A549 (cell line): ENCODE data around the gene WASHC3. TPM values are rescaled to one million over a fixed set of nuclear protein-coding genes. Genes with fewer than 3 reads are reported as not detected.
"Not testable (repeated sequence)": the region's sequence is repeated elsewhere in the genome, so short reads cannot be mapped to it uniquely, and the experiment has no call there.

Source experiments
- ATAC-seq, 2 experiments: fragments of 200-7000 bp in 1 of 2; fragments of >200 bp in 1 of 2; cut with Nextera tagmentation in 1 of 2; cut with Tn5 transposase in 1 of 2; 3 replicates each; pipeline versions ENCODE4 v1.8.0 to v1.9.1; 2018 to 2020; ENCODE audit warnings: mild to moderate bottlenecking in 1 of 2, moderate library complexity in 1 of 2
- CTCF ChIA-PET: fragments of 300-600 bp; sonication (Branson Sonifier 250); formaldehyde crosslinking; extraction: SDS; loops from one replicate; lab custom pipeline; 2021; ENCODE audit warnings: antibody characterized with exemption, inconsistent platforms; lab: Yijun Ruan, JAX
- POLR2A ChIA-PET: fragments of 350-600 bp; formaldehyde crosslinking; extraction: SDS; loops from one replicate; lab custom pipeline; 2021; ENCODE audit warnings: antibody characterized with exemption, inconsistent platforms; lab: Yijun Ruan, JAX
- DNase-seq, 2 experiments: peaks; one replicate each; pipeline versions ENCODE4 v3.0.0 to v3.0.0-alpha.2; 2011 to 2016; ENCODE audit warnings: low read depth in 1 of 2, low spot score in 1 of 2
- FAIRE-seq: peaks from 2 replicates; lab custom pipeline; 2011; peaks lifted over from hg19 to GRCh38; lab: Jason Lieb, UNC
- H3K27ac ChIP-seq, 2 experiments: fragments of >200 bp; sonication (Bioruptor Twin); formaldehyde crosslinking; 3 replicates each; pipeline ENCODE4 v1.5.1; 2016 to 2017
- H3K4me1 ChIP-seq: fragments of >200 bp; sonication (Bioruptor Twin); formaldehyde crosslinking; 3 replicates; pipeline ENCODE4 v1.6.1; 2016
- H3K4me2 ChIP-seq: fragments of >200 bp; sonication (Bioruptor Twin); formaldehyde crosslinking; 3 replicates; pipeline ENCODE4 v1.6.1; 2016
- H3K4me3 ChIP-seq: fragments of >200 bp; sonication (Bioruptor Twin); formaldehyde crosslinking; 3 replicates; pipeline ENCODE4 v1.5.1; 2016
- H3K9me3 ChIP-seq: fragments of >200 bp; sonication (Bioruptor Twin); formaldehyde crosslinking; 3 replicates; pipeline ENCODE4 v1.6.1; 2016
- CBX8 ChIP-seq: fragments of 200-600 bp; sonication (generic); IDR thresholded peaks from 2 replicates; pipeline ENCODE4 v1.6.1; 2016
- CEBPB ChIP-seq, 2 experiments: fragments of >200 bp in 1 of 2; sonication (Bioruptor Twin) in 1 of 2; formaldehyde crosslinking in 1 of 2; IDR thresholded peaks; 2 replicates each; pipeline ENCODE4 v1.6.1; 2012 to 2016
- CHD4 ChIP-seq: fragments of 200-600 bp; sonication (generic); IDR thresholded peaks from 2 replicates; pipeline ENCODE4 v1.6.1; 2016; ENCODE audit warnings: antibody characterized with exemption, mild to moderate bottlenecking, borderline replicate concordance
- HDAC2 ChIP-seq: fragments of 200-600 bp; sonication (generic); IDR thresholded peaks from 2 replicates; pipeline ENCODE4 v1.6.1; 2016
- JUNB ChIP-seq: fragments of >200 bp; sonication (Bioruptor Twin); formaldehyde crosslinking; IDR thresholded peaks from 2 replicates; pipeline ENCODE4 v1.6.1; 2016
- KDM1A ChIP-seq: fragments of 200-600 bp; sonication (generic); IDR thresholded peaks from 2 replicates; pipeline ENCODE4 v1.6.1; 2016; ENCODE audit warnings: low read depth, mild to moderate bottlenecking
- MYC ChIP-seq: IDR thresholded peaks from 2 replicates; pipeline ENCODE4 v1.6.1; 2012; ENCODE audit warnings: mild to moderate bottlenecking, inconsistent platforms, low read length, improper control_type of control experiment, borderline replicate concordance
- NFE2L2 ChIP-seq: fragments of 150-350 bp; conservative IDR thresholded peaks from 2 replicates; pipeline ENCODE4 v1.6.1; 2014; ENCODE audit warnings: low read length
- NPAS2 ChIP-seq: fragments of 250-450 bp; sonication (Bioruptor Pico); IDR thresholded peaks from 2 replicates; pipeline ENCODE4 v1.8.0; 2022; ENCODE audit warnings: mild to moderate bottlenecking, moderate library complexity, borderline replicate concordance
- NR3C1 ChIP-seq: fragments of >200 bp; sonication (Bioruptor Twin); formaldehyde crosslinking; IDR thresholded peaks from 3 replicates; pipeline ENCODE4 v1.6.1; 2017
- RAD21 ChIP-seq, 2 experiments: fragments of >200 bp in 1 of 2; sonication (Bioruptor Twin) in 1 of 2; formaldehyde crosslinking in 1 of 2; IDR thresholded peaks in 1 of 2; conservative IDR thresholded peaks in 1 of 2; 2 replicates in 1 of 2; 3 replicates in 1 of 2; pipeline ENCODE4 v1.6.1; 2012 to 2018; ENCODE audit warnings: inconsistent platforms in 1 of 2
- RCOR1 ChIP-seq: fragments of 150-350 bp; IDR thresholded peaks from 2 replicates; pipeline ENCODE4 v1.6.1; 2014; ENCODE audit warnings: antibody characterized with exemption, low read length, low read depth
- RFX5 ChIP-seq: fragments of 450-650 bp; IDR thresholded peaks from 2 replicates; pipeline ENCODE4 v1.7.1; 2014; ENCODE audit warnings: antibody characterized with exemption, mild to moderate bottlenecking, moderate library complexity
- TFCP2L1 ChIP-seq: fragments of 250-450 bp; sonication (Bioruptor Pico); IDR thresholded peaks from 2 replicates; pipeline ENCODE4 v1.5.0; 2021; ENCODE audit warnings: mild to moderate bottlenecking
- TP53 ChIP-seq: fragments of 250-450 bp; sonication (Bioruptor Pico); IDR thresholded peaks from 2 replicates; pipeline ENCODE4 v1.5.0; 2021; ENCODE audit warnings: mild to moderate bottlenecking, moderate library complexity
- USF2 ChIP-seq: fragments of 450-650 bp; IDR thresholded peaks from 2 replicates; pipeline ENCODE4 v1.6.1; 2014; ENCODE audit warnings: antibody characterized with exemption
- ZC3H11A ChIP-seq: fragments of 450-650 bp; IDR thresholded peaks from 2 replicates; pipeline ENCODE4 v1.6.1; 2014; ENCODE audit warnings: antibody characterized with exemption, mild to moderate bottlenecking
- ZFP36 ChIP-seq: fragments of 450-650 bp; IDR thresholded peaks from 2 replicates; pipeline ENCODE4 v1.6.1; 2014; ENCODE audit warnings: borderline replicate concordance; ENCODE audit not compliant: partially characterized antibody
- ZSCAN20 ChIP-seq: fragments of 250-450 bp; sonication (Bioruptor Pico); IDR thresholded peaks from 2 replicates; pipeline ENCODE4 v1.8.0; 2022; ENCODE audit warnings: mild to moderate bottlenecking, moderate library complexity
- WGBS: methylation state at CpG from one replicate; pipeline ENCODE4 v1.1.6; 2017; ENCODE audit errors: missing lambda C conversion rate; 5-methylcytosine and 5-hydroxymethylcytosine counted together
- polyA plus RNA-seq, 4 experiments: library from polyadenylated mRNA; depleted of rRNA in 3 of 4; stranded (reverse); fragments of >200 nt; fragmentation: RNase III in 1 of 4; extraction: RNeasy Plus Mini Kit Qiagen cat#74134 plus additional on column Dnase treatment in 1 of 4; gene quantifications; 2 replicates in 3 of 4; 3 replicates in 1 of 4; pipeline ENCODE4 v1.2.3, GENCODE V29; 2011 to 2017
- TF ChIP-seq, protein P1 (sequence below): fragments of >200 bp; sonication (Bioruptor Twin); formaldehyde crosslinking; IDR thresholded peaks from 3 replicates; pipeline ENCODE4 v1.5.1; 2016
- TF ChIP-seq, protein P2 (sequence below): fragments of >200 bp; sonication (Bioruptor Twin); formaldehyde crosslinking; IDR thresholded peaks from 2 replicates; pipeline ENCODE4 v1.6.1; 2016
- TF ChIP-seq, protein P3 (sequence below): fragments of 250-450 bp; sonication (Bioruptor Pico); IDR thresholded peaks from 2 replicates; pipeline ENCODE4 v1.5.0; 2020; ENCODE audit warnings: low read depth, mild to moderate bottlenecking, moderate library complexity

Gene WASHC3
- polyA plus RNA-seq, 2 of the 4 experiments (the other 2 are of a cell fraction): 39.1 to 54.9 TPM

- CTCF ChIA-PET: no interaction called here
- ATAC-seq (no peak), FAIRE-seq (peak; percentile 43), DNase-seq (no peak)
- Histone ChIP-seq H3K4me2 (no peak overlapping the region), H3K9me3 (no peaks in the 10 kb centered on the region), H3K4me3 (no peak overlapping the region), H3K27ac (no peak overlapping the region), H3K4me1 (no peaks in the 10 kb centered on the region)
- TF ChIP-seq RFX5: no peak
- TF ChIP-seq, protein P1, sequence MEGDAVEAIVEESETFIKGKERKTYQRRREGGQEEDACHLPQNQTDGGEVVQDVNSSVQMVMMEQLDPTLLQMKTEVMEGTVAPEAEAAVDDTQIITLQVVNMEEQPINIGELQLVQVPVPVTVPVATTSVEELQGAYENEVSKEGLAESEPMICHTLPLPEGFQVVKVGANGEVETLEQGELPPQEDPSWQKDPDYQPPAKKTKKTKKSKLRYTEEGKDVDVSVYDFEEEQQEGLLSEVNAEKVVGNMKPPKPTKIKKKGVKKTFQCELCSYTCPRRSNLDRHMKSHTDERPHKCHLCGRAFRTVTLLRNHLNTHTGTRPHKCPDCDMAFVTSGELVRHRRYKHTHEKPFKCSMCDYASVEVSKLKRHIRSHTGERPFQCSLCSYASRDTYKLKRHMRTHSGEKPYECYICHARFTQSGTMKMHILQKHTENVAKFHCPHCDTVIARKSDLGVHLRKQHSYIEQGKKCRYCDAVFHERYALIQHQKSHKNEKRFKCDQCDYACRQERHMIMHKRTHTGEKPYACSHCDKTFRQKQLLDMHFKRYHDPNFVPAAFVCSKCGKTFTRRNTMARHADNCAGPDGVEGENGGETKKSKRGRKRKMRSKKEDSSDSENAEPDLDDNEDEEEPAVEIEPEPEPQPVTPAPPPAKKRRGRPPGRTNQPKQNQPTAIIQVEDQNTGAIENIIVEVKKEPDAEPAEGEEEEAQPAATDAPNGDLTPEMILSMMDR: no peak
- TF ChIP-seq RCOR1: no peak
- TF ChIP-seq CHD4: no peak
- TF ChIP-seq ZSCAN20 (CRISPR knock-in tag): no peak
- TF ChIP-seq NPAS2 (CRISPR knock-in tag): no peak
- POLR2A ChIA-PET: no interaction called here
- 66% methylated on average over 2 of the region's 2 CpGs for WGBS
These were observed 40.1 kb downstream of the WASHC3 start for GRCh38 chr12:102021540-102022246.

- POLR2A ChIA-PET, DNase-seq, CTCF ChIA-PET, H3K9me3 ChIP-seq, H3K4me1 ChIP-seq, H3K4me3 ChIP-seq, H3K4me2 ChIP-seq, FAIRE-seq, H3K27ac ChIP-seq, ATAC-seq: not testable (repeated sequence)
- TF ChIP-seq ZC3H11A: peak; percentile 79
- WGBS: 96% methylated on average over 5 of the region's 5 CpGs
These were observed 43.2 kb downstream of the WASHC3 start for GRCh38 chr12:102018607-102019006.

DNA sequence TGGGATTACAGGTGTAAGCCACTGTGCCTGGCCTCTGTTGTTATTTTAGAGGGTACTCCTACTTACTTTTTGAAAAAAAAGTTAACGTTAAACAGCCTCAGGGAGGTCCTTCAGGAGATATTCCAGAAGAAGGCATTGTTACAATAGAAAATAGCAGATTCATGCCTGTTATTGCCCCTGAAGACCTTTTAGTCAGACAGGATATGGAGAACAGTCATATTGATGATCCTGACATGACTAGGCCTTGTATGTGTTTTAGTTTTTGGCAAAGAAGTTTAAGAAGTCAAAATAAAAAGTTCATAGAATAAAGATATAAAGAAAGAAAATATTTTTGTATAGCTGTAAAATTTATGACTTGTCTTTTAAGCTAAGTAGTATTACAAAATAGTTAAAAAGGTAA lies 45.3 kb downstream of the WASHC3 start:
- H3K27ac ChIP-seq: no peak overlapping the region
- DNase-seq (no peak), FAIRE-seq (no peak)
- no peak overlapping the region for H3K4me2 ChIP-seq
- CTCF ChIA-PET: interaction anchor here (1.9 kb wide), 1 partner anchor 31 kb away, joined by 4 read pairs; no protein-coding TSS in a partner anchor
- no peak overlapping the region for H3K4me3 ChIP-seq
- H3K9me3 ChIP-seq: no peaks in the 10 kb centered on the region
- 100% methylated on average over 1 of the region's 1 CpG for WGBS
- TF ChIP-seq, protein P2, sequence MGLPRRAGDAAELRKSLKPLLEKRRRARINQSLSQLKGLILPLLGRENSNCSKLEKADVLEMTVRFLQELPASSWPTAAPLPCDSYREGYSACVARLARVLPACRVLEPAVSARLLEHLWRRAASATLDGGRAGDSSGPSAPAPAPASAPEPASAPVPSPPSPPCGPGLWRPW: no peak
- TF ChIP-seq TFCP2L1 (CRISPR knock-in tag) (no peak), MYC (no peak), RAD21 (conservative IDR thresholded peaks at IDR 0.05 in 1 of 2, IDR thresholded peaks at IDR 0.05 in 1 of 2) (no peak), ZFP36 (no peak), NR3C1 (no peak), HDAC2 (no peak), KDM1A (no peak), RFX5 (no peak), NFE2L2 (no peak), TP53 (no peak), CBX8 (no peak), CEBPB (IDR thresholded peaks at IDR 0.05) (no peak), USF2 (no peak), JUNB (no peak)
- TF ChIP-seq, protein P3, sequence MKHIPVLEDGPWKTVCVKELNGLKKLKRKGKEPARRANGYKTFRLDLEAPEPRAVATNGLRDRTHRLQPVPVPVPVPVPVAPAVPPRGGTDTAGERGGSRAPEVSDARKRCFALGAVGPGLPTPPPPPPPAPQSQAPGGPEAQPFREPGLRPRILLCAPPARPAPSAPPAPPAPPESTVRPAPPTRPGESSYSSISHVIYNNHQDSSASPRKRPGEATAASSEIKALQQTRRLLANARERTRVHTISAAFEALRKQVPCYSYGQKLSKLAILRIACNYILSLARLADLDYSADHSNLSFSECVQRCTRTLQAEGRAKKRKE: no peak
- TF ChIP-seq, all 56 proteins: peak for 0
- H3K4me1 ChIP-seq: no peaks in the 10 kb centered on the region
- ATAC-seq: no peak
- POLR2A ChIA-PET: no interaction called here
